HG03565 (cell line): ENCODE results near the gene PLXNA2.

Source experiments
- ATAC-seq: cut with Tn5 transposase; IDR thresholded peaks from one replicate; pipeline ENCODE4 v1.9.1; 2021; ENCODE audit warnings: mild to moderate bottlenecking, moderate library complexity; ENCODE audit not compliant: unreplicated experiment

The PLXNA2 gene

DNA sequence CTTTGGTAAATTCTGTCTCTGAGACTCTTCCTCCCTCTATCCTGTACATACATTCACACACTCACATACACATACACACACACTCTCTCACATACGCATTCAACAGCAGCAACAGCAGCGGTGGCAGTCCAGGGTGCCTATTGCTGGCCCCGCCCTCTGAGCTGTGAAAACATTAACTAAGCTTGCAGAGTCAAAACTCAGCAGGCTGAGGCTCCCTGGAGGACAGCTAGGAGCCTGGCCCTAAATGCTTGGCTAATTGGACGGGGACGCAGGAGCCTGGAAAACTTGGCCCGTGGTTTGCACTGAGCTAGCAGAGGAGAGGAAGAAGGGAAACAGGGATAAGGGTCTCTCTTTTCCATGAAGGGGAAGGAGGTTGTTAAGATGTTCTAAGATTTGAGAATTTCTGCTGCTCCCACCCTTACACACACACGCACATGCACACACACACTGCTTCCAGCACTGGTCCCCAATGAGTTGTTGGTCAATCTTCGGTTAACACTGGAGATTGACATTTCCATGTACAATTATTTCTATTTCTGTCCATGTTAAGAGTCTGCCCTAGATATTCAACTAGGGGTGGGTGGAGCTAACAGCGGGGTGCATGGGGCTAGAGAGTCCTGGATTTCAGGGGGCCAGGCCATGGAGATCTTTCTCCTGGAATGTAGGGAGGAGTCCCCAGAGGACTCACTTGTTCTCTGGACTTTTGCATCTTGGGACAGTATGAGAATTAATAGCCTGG, 94.2 kb downstream of the PLXNA2 start:
- ATAC-seq = no peak

DNA sequence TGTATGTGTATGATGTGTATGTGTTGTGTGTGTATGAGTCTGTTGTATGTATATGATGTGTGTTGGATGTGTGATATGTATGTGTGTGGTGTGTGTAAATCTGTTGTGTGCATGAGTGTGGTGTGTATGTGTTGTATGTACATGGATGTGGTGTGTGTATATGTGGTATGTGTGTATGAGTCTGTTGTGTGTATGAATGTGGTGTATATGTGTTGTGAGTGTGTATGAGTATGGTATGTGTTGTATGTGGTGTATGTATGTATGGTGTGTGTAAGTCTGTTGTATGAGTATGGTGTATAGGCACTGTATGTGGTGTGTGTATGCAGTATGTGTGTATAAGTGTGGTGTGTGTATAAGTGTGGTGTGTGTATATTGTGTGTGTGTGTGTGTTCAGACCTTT, 95.0 kb downstream of the PLXNA2 start:
- ATAC-seq = no peak

DNA sequence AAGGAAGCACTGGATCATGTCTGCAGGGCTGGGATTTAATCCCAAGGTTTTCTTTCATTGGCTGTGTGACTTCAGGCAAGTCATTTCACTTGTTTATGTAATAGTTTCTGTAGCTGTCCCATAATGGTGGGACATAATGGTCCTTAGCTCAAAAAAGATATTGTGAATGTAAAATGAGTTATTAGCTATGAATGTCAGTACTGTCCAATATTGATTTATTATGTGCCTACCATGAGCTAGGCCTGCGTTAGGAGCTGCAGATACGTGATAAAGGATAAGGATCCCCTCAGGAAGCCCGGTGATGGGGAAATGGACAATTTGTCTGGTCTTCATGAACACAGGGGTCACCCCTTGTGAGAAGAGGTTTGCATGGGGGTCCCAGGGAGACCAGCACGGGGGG, 95.8 kb downstream of the PLXNA2 start:
- ATAC-seq = no peak

DNA sequence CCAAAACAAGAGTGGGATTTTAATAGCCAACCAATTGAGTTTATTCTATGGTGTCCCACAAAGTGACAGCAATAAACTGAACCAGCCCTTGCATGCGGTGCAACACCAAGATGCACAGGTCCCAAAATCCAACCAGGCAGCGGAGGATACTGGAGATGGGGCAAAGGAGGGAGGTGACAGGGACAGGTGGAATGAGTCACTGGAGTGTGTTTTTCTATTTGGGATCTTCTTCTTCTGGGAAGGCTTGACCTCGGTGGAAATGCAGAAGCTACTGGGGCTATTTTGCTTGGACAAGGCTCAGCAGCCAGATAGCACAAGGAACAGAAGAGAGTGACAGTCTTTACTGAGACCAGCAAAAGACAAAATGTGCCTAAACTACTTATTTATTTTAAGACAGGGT, 97.5 kb downstream of the PLXNA2 start:
- ATAC-seq = no peak

DNA sequence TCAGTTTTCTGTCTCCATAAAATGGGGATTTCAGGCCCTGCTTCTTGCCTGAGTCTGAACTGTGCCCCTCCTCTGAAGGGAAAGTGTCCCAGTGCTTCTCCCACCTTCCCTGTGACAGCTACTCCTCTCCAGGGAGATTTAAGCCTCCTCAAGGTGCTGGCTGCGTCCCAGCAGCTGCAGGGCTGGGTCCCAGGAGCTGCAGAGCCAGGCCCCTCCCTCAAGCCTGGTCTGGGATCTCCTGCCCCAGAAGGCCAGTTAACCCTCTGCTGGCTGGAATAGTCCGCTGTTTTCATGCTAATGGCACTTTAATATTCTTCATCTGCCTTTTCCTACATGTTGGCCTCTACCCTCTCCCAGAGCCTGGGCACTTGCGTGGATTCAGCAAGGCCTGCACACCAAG, 99.0 kb downstream of the PLXNA2 start:
- no peak for ATAC-seq

DNA sequence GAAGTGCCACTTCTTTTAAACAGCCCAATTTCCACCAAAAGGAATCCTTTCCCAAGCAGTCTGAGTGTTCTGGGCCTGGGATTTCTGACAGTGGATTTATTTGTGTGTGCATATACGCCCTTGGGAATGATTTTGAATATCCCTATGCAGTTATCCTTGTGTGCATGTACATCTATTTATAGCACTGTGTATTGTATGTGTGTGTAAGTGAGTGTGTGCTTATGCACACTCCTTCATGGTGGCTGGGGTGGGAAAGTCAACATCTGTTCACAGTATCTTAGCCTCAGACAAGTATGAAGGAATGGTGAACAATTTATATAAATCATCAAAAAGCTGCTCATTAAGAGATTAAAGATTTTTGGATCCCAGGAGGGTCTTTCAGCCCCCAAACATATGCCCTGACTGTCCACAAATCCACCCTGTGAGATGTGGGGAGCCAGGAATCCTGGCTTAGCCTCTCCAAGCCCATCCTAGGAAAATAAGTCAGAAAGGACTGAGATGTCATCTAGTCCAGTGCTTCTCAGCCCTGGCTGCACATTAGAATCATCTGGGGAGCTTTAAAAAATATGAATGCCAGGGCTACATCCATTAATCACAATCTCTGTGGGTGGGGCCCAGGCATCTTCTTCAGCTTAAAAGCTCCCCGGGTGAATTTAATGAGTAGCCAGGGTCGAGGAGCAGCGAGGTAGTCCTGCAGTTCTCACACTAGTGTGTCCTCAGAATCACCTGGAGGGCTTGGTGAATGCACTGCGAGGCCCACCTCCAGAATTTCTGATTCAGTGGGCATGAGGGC, 101.4 kb downstream of the PLXNA2 start:
- ATAC-seq = no peak

DNA sequence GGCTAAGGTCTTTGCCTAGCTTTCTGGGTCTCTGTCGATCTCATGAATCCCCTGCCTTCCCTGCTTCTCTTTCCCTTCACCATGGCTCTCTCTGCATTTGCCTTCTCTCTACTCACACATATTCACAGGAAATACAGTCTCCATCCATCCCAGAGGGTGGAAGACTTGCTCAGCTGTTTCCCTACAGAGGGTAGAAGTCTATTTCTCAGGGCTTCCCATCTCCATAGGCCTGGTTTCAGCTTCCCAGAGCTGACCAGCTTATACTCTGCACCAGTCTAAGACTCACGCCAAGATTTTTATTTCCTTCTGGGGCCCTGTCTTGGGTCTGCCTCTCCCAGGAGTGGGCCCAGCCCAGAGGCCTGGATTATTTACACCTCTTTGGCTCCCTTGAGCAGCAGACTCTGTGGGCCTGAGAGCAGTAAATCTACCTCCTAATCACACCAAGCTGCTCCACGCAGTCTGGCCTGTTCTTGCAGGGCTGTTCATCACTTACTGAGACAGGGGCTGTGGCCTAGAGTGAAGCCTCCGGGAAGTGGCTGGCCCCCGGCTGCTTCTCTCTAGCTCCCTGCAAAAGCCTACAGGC, 102.5 kb downstream of the PLXNA2 start:
- ATAC-seq = no peak

DNA sequence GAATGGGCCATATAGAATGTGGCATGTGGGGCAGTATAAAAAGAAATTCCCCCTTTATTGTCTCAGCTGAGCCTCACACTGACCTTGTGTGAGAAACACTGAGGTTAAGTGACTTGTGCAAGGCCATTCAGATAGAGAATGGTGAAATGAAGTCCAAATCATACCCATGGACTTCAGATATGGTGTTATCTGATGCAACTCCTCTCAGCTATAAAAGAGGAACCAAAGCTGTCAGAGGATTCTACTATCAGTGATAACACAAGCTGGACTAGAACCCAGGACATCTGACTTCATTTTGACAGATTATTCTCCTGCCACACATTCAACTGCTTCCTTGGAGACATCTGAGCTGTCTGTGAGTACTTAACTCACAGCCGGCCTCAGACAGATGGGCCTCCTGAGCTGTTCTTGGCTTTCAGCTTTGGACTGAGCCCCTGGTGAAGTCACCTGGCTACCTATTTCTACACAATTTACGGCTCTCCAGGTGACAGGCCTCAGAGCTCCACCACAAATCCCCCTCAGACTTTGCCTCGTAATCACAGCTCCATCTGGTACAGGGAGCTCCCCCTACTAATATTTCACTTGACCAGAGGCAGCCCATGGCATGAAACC, 104.6 kb downstream of the PLXNA2 start:
- ATAC-seq = no peak

DNA sequence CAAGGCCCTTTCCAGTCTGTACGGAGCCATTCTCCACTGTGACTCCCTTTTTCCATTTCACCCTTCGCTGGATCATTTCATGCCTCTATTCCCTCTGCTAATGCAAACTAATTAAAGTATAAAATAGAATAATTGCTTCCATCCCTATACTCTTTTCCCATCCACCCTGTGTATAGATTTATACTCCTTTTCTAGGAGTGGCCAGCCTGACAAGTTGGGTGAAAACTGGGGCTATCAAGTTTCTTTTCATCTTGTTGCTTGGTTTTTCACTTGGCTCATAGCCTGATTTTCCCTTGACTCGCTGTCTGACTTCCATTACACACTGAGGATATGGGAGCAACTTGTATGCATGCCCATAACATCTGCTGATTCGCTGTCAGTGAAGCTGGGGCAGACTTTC, 107.0 kb downstream of the PLXNA2 start:
- no peak for ATAC-seq

DNA sequence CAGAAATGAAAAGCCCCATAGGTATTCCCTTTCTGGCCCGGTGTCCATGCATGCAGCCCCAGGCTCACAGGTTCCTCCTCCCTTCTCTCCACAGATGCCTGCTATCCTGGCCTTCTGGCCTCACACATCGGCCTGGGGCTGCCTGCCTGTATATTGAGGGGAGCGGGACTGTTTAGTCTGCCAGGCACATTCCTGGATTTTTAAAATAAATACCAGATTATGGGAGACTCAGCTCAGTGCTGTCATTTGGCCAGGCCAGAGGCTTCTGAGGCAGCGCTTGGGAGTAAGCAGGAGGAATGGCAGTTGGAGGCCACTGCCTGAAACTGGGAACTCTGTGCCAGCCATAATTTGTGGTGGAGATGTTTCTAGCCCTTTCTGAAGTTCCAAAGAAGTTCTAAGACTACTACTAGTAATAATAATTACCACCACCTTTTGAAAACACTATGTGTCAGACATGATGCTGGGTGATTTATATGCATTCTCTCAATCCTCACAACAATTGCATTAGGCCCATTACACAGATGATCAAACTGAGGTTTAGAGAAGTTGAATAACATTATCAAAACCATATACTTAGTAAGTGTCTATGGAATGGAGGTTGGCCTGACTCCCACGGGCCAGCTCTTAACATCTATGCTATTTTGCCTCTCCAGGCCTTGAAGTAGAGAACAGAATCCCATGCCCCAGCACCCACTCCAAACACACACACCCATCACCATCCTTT, 107.6 kb downstream of the PLXNA2 start:
- ATAC-seq = no peak

DNA sequence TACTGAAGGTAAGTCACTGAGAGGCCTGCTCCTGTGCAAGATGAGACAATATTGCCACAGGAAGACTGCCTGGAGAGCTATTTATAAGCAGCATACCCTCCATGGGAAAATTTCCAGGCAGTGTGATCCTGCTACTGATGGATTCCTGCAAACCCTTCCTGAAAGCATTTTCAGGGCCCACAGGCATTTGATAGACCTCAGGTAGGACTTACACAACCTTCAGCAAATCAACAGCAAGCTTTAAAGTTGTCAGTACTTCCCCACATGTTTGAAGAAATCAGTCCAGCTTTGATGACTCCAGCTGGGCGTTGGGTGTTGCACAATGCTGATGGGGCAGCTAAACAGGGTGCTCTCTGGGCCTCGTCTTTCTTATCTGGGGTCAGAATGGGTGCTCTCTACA, 108.8 kb downstream of the PLXNA2 start:
- ATAC-seq = no peak

DNA sequence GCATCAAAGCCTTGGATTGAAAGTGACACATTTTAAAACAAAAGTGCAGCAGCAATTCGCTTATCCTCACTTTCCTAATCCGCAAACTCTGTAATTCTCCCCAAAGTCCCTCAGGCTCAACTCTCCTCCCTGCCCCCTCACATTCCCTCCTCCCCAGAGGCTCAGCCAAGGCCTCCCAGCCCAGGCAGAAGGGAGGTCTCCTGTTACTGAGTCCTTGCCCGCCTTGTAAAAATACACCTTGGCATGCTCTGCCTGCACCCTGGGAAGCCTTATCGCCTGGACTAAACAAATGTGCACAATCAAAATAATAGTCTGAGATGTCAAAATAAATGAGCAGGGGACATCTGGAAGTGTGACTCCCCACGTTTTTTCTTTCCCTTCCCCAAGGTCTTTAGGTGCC, 109.7 kb downstream of the PLXNA2 start:
- no peak for ATAC-seq

DNA sequence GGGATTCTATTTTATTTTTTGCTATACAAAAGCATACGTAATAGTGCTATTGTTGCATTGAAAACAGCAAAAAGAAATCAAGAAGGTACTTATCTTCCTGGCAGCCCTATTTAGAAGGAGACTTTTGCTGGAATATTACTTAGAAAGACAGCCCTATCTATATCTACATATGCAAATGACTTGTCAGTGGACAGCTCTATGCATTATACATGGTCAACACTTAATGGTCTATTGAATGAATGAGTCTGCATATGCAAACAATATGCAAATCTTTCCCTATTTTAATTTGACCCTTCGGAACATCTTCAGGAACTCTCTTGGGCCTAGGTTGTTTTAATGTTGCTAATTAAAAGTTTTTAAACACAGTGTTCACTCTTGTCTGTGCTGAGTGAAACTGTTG, 110.8 kb downstream of the PLXNA2 start:
- no peak for ATAC-seq

DNA sequence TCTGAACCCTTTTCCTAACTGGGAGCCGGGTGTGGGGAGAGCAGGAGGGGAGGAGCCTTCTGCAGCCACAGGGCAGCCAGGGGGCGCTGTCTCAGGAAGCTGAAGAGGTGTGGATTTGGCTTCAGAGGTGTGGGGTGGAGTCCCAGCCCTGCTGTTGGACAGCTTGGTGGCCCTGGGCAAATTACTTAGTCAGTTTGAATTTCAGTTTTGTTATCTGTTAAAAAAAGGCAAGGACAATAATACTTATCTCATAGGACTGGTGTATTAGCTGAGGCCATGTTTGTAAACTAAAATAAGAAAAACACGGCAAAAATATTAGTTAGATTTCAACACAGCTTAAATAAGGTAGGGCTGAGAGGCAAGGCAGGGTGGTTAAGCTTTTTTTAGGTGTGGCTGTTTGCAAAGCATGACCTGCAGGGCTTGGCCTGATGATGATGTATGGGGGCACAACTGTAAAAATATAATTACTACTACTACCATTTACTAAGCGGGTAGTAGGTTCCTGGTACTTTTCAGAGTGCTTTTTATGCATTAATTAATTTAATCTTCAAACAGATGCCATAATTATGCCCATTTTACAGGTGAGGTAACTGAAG, 111.8 kb downstream of the PLXNA2 start:
- peak; percentile 73 for ATAC-seq

DNA sequence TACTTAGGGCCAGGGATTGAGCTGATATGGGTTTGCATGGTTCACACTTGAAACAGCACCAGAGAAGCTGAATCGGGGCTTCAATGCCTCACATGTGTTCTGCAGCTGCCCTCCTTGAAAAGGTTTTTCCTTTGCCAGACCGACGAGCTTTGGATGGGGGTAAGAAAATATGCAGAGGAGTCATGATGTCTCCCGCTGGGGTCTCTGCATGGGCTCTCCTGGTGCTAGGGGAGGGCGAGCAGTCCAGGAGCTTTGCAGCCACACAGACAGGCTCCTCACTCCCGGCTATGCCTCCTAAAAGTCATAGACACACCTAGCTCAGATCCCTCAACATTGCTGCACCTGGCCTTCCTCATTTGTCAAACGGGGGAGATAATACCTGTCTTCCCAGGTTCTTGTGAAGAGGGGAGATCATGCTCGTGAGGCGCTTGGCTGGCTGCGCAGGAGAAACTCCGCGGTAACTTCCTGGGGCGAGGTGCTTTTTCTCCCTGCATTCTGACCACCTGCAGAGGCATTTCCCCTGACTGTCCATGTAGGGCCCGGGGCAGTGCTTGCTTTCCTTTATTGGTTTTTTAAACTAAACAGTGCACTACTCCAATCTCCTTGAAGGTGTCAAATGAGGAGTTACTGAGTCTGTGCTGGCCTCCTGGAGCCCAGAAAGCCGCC, 112.4 kb downstream of the PLXNA2 start:
- peak; percentile 24 for ATAC-seq

DNA sequence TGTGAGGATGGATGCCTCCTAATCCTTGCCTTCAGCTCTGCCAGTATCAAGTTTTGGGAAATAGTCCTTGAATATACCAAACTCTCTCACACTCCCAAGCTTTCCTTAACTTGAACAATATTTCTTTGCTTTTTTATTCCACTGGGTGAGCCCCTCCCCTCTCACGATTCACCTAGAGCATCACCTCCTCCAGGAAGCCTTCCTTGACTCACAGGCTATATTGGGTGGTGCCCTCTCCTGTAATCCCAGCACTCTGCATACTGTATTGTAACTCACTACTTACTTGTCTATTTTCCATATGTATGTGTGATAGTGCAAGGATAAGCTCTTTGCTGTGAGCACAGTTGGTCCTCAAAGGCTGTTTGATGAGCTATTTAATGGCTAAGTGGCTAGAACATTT, 114.7 kb downstream of the PLXNA2 start:
- ATAC-seq = no peak

DNA sequence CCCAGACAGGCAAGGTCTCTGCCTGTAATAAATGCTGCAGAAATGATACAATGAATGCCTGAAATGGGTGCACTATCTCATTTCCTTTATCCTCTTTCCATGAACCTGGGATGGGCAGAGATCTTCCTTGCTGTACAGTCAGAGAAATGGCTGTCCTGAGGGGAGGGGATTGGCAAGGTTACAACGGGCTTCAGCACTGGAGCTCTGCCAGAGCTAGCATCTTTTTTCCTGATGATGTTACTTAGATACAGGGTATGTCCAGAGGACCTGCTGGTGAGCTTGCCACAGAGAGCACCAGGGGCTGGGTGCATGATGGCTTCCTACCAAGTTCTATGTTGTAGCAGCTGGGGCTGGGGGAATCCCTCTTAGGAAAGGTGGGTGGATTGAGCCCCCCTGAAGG, 115.1 kb downstream of the PLXNA2 start:
- no peak for ATAC-seq

DNA sequence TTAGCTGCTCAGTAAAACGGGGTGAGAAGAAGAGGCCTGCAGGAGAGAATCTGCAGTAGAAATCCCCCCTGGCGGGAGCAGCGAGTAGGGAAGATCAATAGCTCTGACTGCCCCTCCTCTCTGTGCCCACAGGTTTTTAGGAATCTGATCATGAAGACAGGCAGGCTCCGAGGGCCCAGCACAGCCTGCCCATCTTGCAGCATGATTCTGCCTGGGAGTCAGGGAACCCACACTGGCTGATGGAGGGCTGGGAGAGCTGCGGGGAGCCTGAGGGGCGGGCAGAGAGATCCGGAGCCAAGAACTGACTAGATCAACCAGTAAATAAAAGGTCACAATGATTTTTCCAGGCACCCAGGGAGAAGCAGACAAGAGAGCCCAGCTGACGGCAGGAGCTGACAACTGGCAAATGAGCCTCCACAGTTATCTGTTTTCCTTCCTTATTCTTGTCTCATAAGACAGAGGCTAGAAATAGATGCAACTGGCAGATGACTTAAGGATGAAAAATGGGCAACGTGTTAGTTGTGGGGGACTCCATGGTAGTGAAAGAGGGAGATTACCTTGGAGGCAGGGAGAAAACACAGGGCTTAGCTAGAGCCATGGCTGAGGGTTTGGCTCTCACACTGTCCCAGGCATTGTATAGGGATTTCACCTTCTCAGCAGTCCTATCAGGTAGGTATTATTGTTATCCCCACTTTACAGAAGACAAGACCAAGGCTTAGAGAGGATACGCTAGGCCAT, 116.2 kb downstream of the PLXNA2 start:
- no peak for ATAC-seq

DNA sequence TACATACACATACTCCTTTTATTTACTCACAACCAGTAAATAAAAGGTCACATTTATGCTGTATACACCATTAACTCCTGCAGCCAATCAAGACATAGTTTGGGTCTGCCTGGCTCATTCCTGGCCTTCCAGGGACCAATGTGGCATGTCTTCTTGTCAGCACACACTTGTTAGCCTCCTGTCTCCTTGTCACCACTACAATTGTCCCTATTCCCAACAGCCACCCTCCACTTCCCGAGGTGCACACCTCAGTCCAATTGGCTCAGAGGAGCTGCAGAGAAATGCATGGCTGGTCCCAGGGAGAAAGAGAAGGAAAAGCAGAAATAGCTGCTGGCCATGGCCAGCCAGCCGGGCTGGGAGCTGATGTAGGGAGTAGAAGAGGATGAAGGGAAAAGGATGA, 116.9 kb downstream of the PLXNA2 start:
- ATAC-seq = no peak
